Measurements from ENCODE around the gene ORM2.

ORM2 gene

GRCh38 chr9:114371973-114372917 is 42.6 kb downstream of the ORM2 start:
- DNase-seq: peak; percentile 50

- peak; percentile 98 for DNase-seq
These were observed 43.3 kb downstream of the ORM2 start for GRCh38 chr9:114372921-114373448.

- DNase-seq: no peak
These were observed 44.5 kb downstream of the ORM2 start for GRCh38 chr9:114373960-114374730.

- no peak for DNase-seq
These were observed 45.3 kb downstream of the ORM2 start for GRCh38 chr9:114374936-114375335.

- DNase-seq: no peak
These were observed 45.9 kb downstream of the ORM2 start for GRCh38 chr9:114375386-114376175.

- DNase-seq: no peak
These were observed 47.1 kb downstream of the ORM2 start for GRCh38 chr9:114376586-114377445.

GRCh38 chr9:114378016-114378415 is 48.3 kb downstream of the ORM2 start:
- DNase-seq: no peak

- no peak for DNase-seq
These were observed 49.2 kb downstream of the ORM2 start for GRCh38 chr9:114378883-114379282.

Measured in MV-4-11 (cell line).